OCI-LY7 (cell line): ENCODE data around the gene AMBP.

Experiments used
- CTCF ChIP-seq: fragments of 200-600 bp; sonication (generic); conservative IDR thresholded peaks from 2 replicates; pipeline ENCODE4 v1.5.1; 2014; ENCODE audit warnings: mild to moderate bottlenecking, antibody characterized with exemption, low read length, moderate library complexity, mixed read lengths
- EZH2phosphoT487 ChIP-seq: fragments of 200-600 bp; sonication (generic); IDR thresholded peaks from 2 replicates; pipeline ENCODE4 v1.6.1; 2018; ENCODE audit warnings: low read depth, borderline replicate concordance, mild to moderate bottlenecking, mixed run types, antibody characterized with exemption, low read length, moderate library complexity, mixed read lengths

- TF ChIP-seq CTCF (no peak), EZH2phosphoT487 (no peak)
These were observed 40.1 kb upstream of the AMBP start for GRCh38 chr9:114117996-114118830.
